K562 (cell line): Measurements from ENCODE around the gene FAM53C. TPM values are rescaled to one million over a fixed set of nuclear protein-coding genes. Genes with fewer than 3 reads are reported as not detected.

Experiments
- ATF7 ChIP-seq: fragments of 450-650 bp; IDR thresholded peaks from 2 replicates; pipeline ENCODE4 v1.7.1; 2014; ENCODE audit warnings: mild to moderate bottlenecking, moderate library complexity
- EP400 ChIP-seq: fragments of 450-650 bp; IDR thresholded peaks from 2 replicates; pipeline ENCODE4 v1.6.1; 2017; ENCODE audit warnings: antibody characterized with exemption, mild to moderate bottlenecking, moderate library complexity
- ETV1 ChIP-seq: fragments of 450-650 bp; conservative IDR thresholded peaks from 2 replicates; pipeline ENCODE4 v1.6.1; 2016; ENCODE audit warnings: missing genetic modification characterization, control low read depth, low read depth, missing compliant biosample characterization
- MBD2 ChIP-seq: sonication (generic); IDR thresholded peaks from 2 replicates; pipeline ENCODE4 v1.6.1; 2016; ENCODE audit warnings: low read depth, borderline replicate concordance
- PHB ChIP-seq: fragments of 250-450 bp; sonication (Bioruptor Pico); IDR thresholded peaks from 2 replicates; pipeline ENCODE4 v1.5.0; 2021
- RB1 ChIP-seq: fragments of 450-650 bp; IDR thresholded peaks from 2 replicates; pipeline ENCODE4 v1.6.1; 2017; ENCODE audit warnings: low read depth, mild to moderate bottlenecking
- RBM22 ChIP-seq: fragments of 200-400 bp; formaldehyde crosslinking; IDR thresholded peaks from 2 replicates; pipeline ENCODE4 v1.6.1; 2018; ENCODE audit warnings: low read length, low read depth; ENCODE audit not compliant: poor library complexity, severe bottlenecking
- SUPT5H ChIP-seq: fragments of 450-650 bp; IDR thresholded peaks from 2 replicates; pipeline ENCODE4 v1.6.1; 2016
- TEAD1 ChIP-seq, 2 experiments: fragments of 450-650 bp in 1 of 2; sonication (generic) in 1 of 2; formaldehyde crosslinking; IDR thresholded peaks; 2 replicates each; pipeline versions ENCODE4 v1.4.0 to v1.8.0; 2020 to 2022; ENCODE audit warnings: mild to moderate bottlenecking in 2 of 2, missing genetic modification reagents in 1 of 2
- THAP12 ChIP-seq: fragments of 250-450 bp; sonication (Bioruptor Pico); IDR thresholded peaks from 2 replicates; pipeline ENCODE4 v1.9.0; 2021; ENCODE audit warnings: mild to moderate bottlenecking, inconsistent platforms
- polyA plus RNA-seq, 8 experiments: library from polyadenylated mRNA; depleted of rRNA in 4 of 8; stranded (reverse) in 5 of 8; unstranded in 3 of 8; fragments of >200 nt; fragmentation: Nextera tagmentation in 2 of 8; fragmentation: Illumina TruSeq in 1 of 8; extraction: Ambion mirVana in 2 of 8; extraction: Trizol in 1 of 8; gene quantifications; 2 replicates each; pipeline versions ENCODE4 v1.2.1 to v1.2.3, GENCODE V29; 2011 to 2014; ENCODE audit warnings: inconsistent platforms in 1 of 8, missing spikeins in 1 of 8
- total RNA-seq, 7 experiments: library from RNA; depleted of rRNA in 6 of 7; stranded (reverse); fragments of >200 nt in 6 of 7; fragmentation: Illumina TruSeq in 2 of 7; extraction: Trizol in 2 of 7; gene quantifications; 2 replicates each; pipeline versions ENCODE4 v1.2.1 to v1.2.3, GENCODE V29; 2011 to 2021; ENCODE audit warnings: low replicate concordance in 1 of 7

The FAM53C gene
- total and polyA plus RNA-seq, 9 of the 15 experiments (the other 6 are each of a cell fraction or from before 2014, with no cell fraction given), result 9.7 to 38.5 (median 25.2) TPM

- TF ChIP-seq RB1 (0 out of 2 replicates have a peak, but pooled peaks have one; percentile 36), RBM22 (peak; percentile 62), ATF7 (0 out of 2 replicates have a peak, but pooled peaks have one; percentile 21), PHB (CRISPR knock-in tag) (0 out of 2 replicates have a peak, but pooled peaks have one; percentile 54), TEAD1 (CRISPR knock-in tag; IDR thresholded peaks at IDR 0.05) (peak in 1 of 2 experiments; percentile 48; a peak in 1 of 4 replicates), ETV1 (peak; percentile 29; the same call in 1 of the 2 replicates), EP400 (peak; percentile 29; the same call in 1 of the 2 replicates), MBD2 (0 out of 2 replicates have a peak, but pooled peaks have one; percentile 11), THAP12 (CRISPR knock-in tag) (no peak), SUPT5H (peak; percentile 50; the same call in 1 of the 2 replicates)
These were observed 14.9 kb downstream of the FAM53C start (continued) for GRCh38 chr5:138352722-138353559.
